T-cell (primary cell): ENCODE measurements around the gene KCTD3. TPM values are rescaled to one million over a fixed set of nuclear protein-coding genes. Genes with fewer than 3 reads are reported as not detected.

Source experiments
- ATAC-seq, 4 experiments: fragments of 200-7000 bp in 3 of 4; fragments of 150-1000 bp in 1 of 4; cut with Tn5 transposase; replicated peaks in 1 of 4; 1 replicate in 3 of 4; 2 replicates in 1 of 4; pipeline ENCODE4 v1.10.0; 2021; ENCODE audit warnings: moderate library complexity in 3 of 4, mild to moderate bottlenecking in 2 of 4, moderate number of reproducible peaks in 1 of 4
- CTCF ChIA-PET, 2 donors: fragments of 300-600 bp; sonication (Branson Sonifier 250); formaldehyde crosslinking; loops; one replicate each; lab custom pipeline; 2022; ENCODE audit warnings: antibody characterized with exemption in 2 of 2; lab: Charles Lee
- POLR2A ChIA-PET, 2 donors: fragments of 300-600 bp; sonication (Branson Sonifier 250); formaldehyde crosslinking; loops; one replicate each; lab custom pipeline; 2022; ENCODE audit warnings: antibody characterized with exemption in 2 of 2; lab: Charles Lee
- DNase-seq, 35 experiments: peaks; one replicate each; pipeline versions ENCODE4 v3.0.0 to v3.0.0-alpha.2; 2013 to 2023
- H3K27ac ChIP-seq: one replicate; pipeline ENCODE4 v1.5.1; 2013; ENCODE audit warnings: low read length
- H3K27me3 ChIP-seq, 2 experiments: replicated peaks in 1 of 2; 1 replicate in 1 of 2; 2 replicates in 1 of 2; pipeline versions ENCODE4 v1.6.1 to v1.7.0; 2013; ENCODE audit warnings: low read length in 1 of 2, mixed read lengths in 1 of 2; ENCODE audit not compliant: control insufficient read depth in 2 of 2, insufficient read depth in 2 of 2; ENCODE audit errors: extremely low read depth in 1 of 2
- H3K36me3 ChIP-seq, 2 donors: 1 replicate in 1 of 2; 2 replicates in 1 of 2; pipeline versions ENCODE4 v1.6.1 to v1.7.0; 2013; ENCODE audit warnings: low read length in 1 of 2; ENCODE audit not compliant: control insufficient read depth in 2 of 2, insufficient read depth in 1 of 2; ENCODE audit errors: extremely low read depth in 1 of 2
- H3K4me1 ChIP-seq, 2 experiments: 1 replicate in 1 of 2; 2 replicates in 1 of 2; pipeline versions ENCODE4 v1.6.1 to v1.7.0; 2013; ENCODE audit warnings: low read length in 2 of 2, mixed read lengths in 1 of 2; ENCODE audit not compliant: insufficient read depth in 2 of 2, control insufficient read depth in 1 of 2; ENCODE audit errors: extremely low read depth in 1 of 2
- H3K4me3 ChIP-seq, 2 donors: 1 replicate in 1 of 2; 2 replicates in 1 of 2; pipeline versions ENCODE4 v1.5.1 to v1.7.0; 2013; ENCODE audit warnings: mild to moderate bottlenecking in 2 of 2, low read length in 1 of 2, moderate library complexity in 1 of 2; ENCODE audit not compliant: control insufficient read depth in 1 of 2; ENCODE audit errors: extremely low read depth in 1 of 2
- H3K9me3 ChIP-seq: 2 replicates; pipeline ENCODE4 v1.7.0; 2013
- H3K27ac Mint-ChIP-seq, 2 donors: one replicate each; pipeline ENCODE4 v1.8.0; 2020 to 2021; ENCODE audit warnings: mild to moderate bottlenecking in 2 of 2, mixed read lengths in 2 of 2
- H3K27me3 Mint-ChIP-seq, 2 donors: one replicate each; pipeline ENCODE4 v1.8.0; 2021 to 2022; ENCODE audit warnings: mixed read lengths in 2 of 2
- H3K36me3 Mint-ChIP-seq: one replicate; pipeline ENCODE4 v1.8.0; 2021; ENCODE audit warnings: mixed read lengths
- H3K4me1 Mint-ChIP-seq, 3 donors: one replicate each; pipeline ENCODE4 v1.8.0; 2020 to 2022; ENCODE audit warnings: mixed read lengths in 3 of 3, mild to moderate bottlenecking in 1 of 3
- H3K4me3 Mint-ChIP-seq, 3 donors: one replicate each; pipeline ENCODE4 v1.8.0; 2020 to 2022; ENCODE audit warnings: mild to moderate bottlenecking in 3 of 3, mixed read lengths in 3 of 3, moderate library complexity in 3 of 3
- H3K9me3 Mint-ChIP-seq, 3 donors: one replicate each; pipeline ENCODE4 v1.8.0; 2020 to 2022; ENCODE audit warnings: mixed read lengths in 3 of 3
- WGBS: methylation state at CpG from one replicate; pipeline ENCODE4 v1.1.5; 2013; ENCODE audit warnings: missing lambda C conversion rate; ENCODE audit not compliant: insufficient coverage; 5-methylcytosine and 5-hydroxymethylcytosine counted together
- total RNA-seq, 35 experiments: library from RNA in 6 of 35; stranded (reverse) in 6 of 35; fragments of 120-200 nt in 1 of 35; gene quantifications; one replicate each; pipeline versions ENCODE4 v1.2.1 to v1.2.4 and lab custom pipeline; 2013 to 2026

The KCTD3 gene
- total RNA-seq, 5 donors from 2014 or later (not counting 1 experiment from before 2014, with no cell fraction given) = 1.9 to 4.2 (median 3.6) TPM

DNA sequence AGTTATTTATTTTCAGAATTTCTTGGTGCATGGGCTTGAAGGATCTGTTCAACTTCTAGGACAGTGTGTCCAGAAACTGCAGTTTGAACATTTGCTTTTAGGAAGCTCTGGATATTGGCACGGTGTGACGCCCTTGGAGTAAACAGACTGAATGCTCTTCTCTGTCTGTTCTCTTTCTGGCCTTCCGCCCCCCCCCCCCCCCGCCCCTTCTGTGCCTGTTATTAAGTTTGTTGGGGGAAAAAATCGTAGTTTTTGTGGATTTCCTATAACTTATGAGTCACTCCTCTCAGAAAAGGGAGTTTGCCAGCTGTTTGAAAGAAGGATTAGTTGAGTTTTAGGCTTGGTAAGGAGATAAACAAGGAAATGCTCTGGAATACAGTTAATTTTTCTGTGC, 1.2 kb downstream of the KCTD3 start:
- peak overlapping the region in 1 of 2 donors; percentile 39 for H3K27ac Mint-ChIP-seq
- no CpG with 5 or more reads among the region's 5 CpGs for WGBS
- ChIA-PET CTCF (no interaction called here), POLR2A (no interaction called here)
- H3K36me3 Mint-ChIP-seq = no peaks in the 10 kb centered on the region
- peaks cover 3 to 20% of the 10 kb centered on the region in 2 donors for H3K27me3 Mint-ChIP-seq
- ATAC-seq (no peak), DNase-seq (peak in 1 of 35 experiments; percentile 3)
- no peaks in the 10 kb centered on the region for H3K9me3 Mint-ChIP-seq
- Histone ChIP-seq H3K27me3 (peaks cover 0 to 18% of the 10 kb centered on the region in 2 experiments), H3K27ac (no peak overlapping the region), H3K4me1 (peaks cover 2 to 11% of the 10 kb centered on the region in 2 experiments), H3K36me3 (no peaks in the 10 kb centered on the region), H3K4me3 (peak overlapping the region; percentile 52 to 85), H3K9me3 (no peaks in the 10 kb centered on the region)
- peak overlapping the region; percentile 86 to 97 (median 86) for H3K4me3 Mint-ChIP-seq
- peaks cover 19 to 36% (median 24%) of the 10 kb centered on the region in 3 donors for H3K4me1 Mint-ChIP-seq

DNA sequence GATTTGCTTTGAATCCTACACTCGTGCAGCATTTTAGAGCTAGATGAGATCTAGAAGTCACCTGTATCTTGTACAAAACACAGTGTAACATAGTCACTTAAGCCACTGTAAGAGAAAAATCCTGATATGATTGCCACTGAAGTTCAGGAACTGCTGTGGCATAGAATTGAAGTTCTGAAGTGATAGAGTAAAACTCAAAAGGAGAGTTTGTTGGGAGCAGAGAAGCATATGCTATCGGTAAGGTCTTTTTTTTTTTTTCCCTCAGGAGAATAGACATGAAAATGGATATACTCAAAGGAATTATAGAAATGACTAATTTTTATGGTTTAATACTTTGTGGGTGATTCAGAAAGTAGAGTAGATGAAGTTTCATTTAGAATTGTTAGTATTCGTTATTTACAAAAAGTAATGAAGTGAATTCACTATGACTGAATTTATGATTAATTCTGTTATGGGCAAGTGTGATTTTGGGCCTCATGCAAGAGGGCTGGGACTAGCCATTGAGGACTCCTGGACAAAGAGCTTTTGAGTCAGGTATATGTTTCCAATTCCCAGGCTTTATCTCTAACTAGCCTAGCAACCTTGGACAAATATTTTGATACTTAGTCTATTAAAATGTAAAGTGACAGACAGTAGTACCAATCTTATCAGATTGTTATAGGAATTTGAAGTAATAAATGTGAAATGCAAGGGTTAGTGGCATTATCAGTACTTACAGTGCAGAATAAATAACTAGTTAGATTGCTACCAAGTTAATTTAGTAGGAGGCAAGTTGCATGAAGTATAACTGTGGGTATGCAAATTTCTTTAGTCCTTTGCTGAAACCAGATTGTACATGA, 3.1 kb downstream of the KCTD3 start:
- H3K9me3 Mint-ChIP-seq = no peaks in the 10 kb centered on the region
- DNase-seq (no peak), ATAC-seq (no peak)
- no peak overlapping the region for H3K27ac Mint-ChIP-seq
- no peaks in the 10 kb centered on the region for H3K36me3 Mint-ChIP-seq
- POLR2A ChIA-PET = no interaction called here
- H3K4me1 ChIP-seq = peaks cover 2 to 11% of the 10 kb centered on the region in 2 experiments
- H3K9me3 ChIP-seq = no peaks in the 10 kb centered on the region
- H3K27ac ChIP-seq = no peak overlapping the region
- peaks cover 19 to 36% (median 24%) of the 10 kb centered on the region in 3 donors for H3K4me1 Mint-ChIP-seq
- CTCF ChIA-PET = no interaction called here
- WGBS = 60% methylated on average over 1 of the region's 3 CpGs
- H3K27me3 ChIP-seq = peaks cover 0 to 18% of the 10 kb centered on the region in 2 experiments
- peaks cover 3 to 20% of the 10 kb centered on the region in 2 donors for H3K27me3 Mint-ChIP-seq
- H3K4me3 Mint-ChIP-seq = no peak overlapping the region
- H3K4me3 ChIP-seq = no peak overlapping the region
- H3K36me3 ChIP-seq = no peaks in the 10 kb centered on the region

DNA sequence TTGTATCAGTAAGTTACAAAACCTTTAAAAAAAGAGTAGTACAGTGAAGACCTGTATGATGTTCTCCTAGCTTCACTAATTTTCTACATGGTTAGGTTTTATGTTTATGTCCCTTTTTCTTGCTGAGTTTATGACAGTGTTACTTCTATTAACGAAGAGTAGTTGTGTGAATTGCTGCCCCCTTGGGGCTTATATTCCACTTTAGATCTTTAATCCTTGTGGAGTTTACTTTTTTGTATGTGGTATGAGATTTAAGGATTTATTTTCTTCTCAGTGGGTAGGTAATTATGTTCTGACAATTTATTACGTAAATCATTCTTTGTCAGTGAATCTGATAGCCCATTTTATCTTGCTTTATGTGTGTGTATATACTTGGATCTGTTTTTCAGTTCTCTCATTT, 14.8 kb downstream of the KCTD3 start:
- peaks cover 24% of the 10 kb centered on the region for H3K36me3 Mint-ChIP-seq
- Histone ChIP-seq H3K27me3 (no peaks in the 10 kb centered on the region), H3K9me3 (no peaks in the 10 kb centered on the region), H3K4me1 (no peaks in the 10 kb centered on the region), H3K4me3 (no peak overlapping the region), H3K36me3 (no peaks in the 10 kb centered on the region), H3K27ac (no peak overlapping the region)
- WGBS = no CpG with 5 or more reads among the region's 2 CpGs
- ChIA-PET POLR2A (no interaction called here), CTCF (no interaction called here)
- H3K27ac Mint-ChIP-seq = no peak overlapping the region
- H3K4me1 Mint-ChIP-seq = no peaks in the 10 kb centered on the region
- no peak overlapping the region for H3K4me3 Mint-ChIP-seq
- ATAC-seq (no peak), DNase-seq (no peak)
- no peaks in the 10 kb centered on the region for H3K27me3 Mint-ChIP-seq
- peaks cover 5 to 8% (median 5%) of the 10 kb centered on the region in 3 donors for H3K9me3 Mint-ChIP-seq

DNA sequence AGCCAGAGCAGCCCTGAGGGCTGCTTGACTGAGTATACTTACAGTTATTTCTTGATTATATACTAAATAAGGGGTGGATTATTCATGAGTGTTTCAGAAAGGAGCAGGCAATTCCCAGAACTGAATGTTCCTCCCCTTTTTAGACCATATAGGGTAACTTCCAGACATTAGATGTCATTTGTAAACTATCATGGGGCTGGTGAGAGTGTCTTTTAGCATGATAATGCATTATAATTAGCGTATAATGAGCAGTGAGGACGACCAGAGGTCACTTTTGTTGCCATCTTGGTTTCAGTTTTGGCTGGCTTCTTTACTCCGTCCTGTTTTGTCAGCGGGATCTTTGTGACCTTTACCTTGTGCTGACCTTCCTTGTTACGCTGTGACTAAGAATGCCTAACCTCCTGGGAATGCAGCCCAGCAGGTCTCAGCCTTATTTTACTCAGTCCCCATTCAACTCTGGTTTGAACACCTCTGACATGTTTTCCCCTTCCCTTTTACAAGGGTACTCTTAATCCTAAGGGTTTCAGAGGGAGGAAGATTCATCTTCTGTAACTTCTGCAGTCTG, 16.2 kb downstream of the KCTD3 start:
- Histone ChIP-seq H3K4me3 (no peak overlapping the region), H3K9me3 (no peaks in the 10 kb centered on the region), H3K4me1 (no peaks in the 10 kb centered on the region), H3K36me3 (no peaks in the 10 kb centered on the region), H3K27ac (no peak overlapping the region), H3K27me3 (no peaks in the 10 kb centered on the region)
- no peak for DNase-seq
- no peak for ATAC-seq
- H3K36me3 Mint-ChIP-seq = peaks cover 24% of the 10 kb centered on the region
- no peak overlapping the region for H3K4me3 Mint-ChIP-seq
- ChIA-PET POLR2A (no interaction called here), CTCF (no interaction called here)
- no peaks in the 10 kb centered on the region for H3K4me1 Mint-ChIP-seq
- WGBS = 85% methylated on average over 3 of the region's 5 CpGs
- no peak overlapping the region for H3K27ac Mint-ChIP-seq
- H3K9me3 Mint-ChIP-seq = peaks cover 5 to 8% (median 5%) of the 10 kb centered on the region in 3 donors
- no peaks in the 10 kb centered on the region for H3K27me3 Mint-ChIP-seq

DNA sequence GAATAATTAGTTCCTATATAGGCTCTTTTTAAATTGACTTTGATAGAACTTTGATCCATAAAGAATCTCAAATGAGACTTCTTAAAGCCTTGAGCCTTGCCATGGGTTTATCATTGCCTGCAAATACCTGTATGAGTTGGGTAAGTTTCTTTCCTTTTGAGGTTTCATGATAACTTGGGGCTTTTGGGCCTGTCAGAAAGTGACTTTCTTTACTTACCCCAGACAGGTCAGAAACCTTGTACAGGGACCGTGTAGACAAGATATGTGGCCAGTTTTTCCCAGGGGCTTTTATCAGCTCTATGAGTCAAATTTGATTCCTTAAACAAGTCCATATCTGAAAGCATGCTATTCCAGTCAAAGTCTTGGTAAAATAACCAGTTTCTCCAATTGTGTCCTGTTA, 17.3 kb downstream of the KCTD3 start:
- Histone ChIP-seq H3K27me3 (no peaks in the 10 kb centered on the region), H3K4me3 (no peak overlapping the region), H3K27ac (no peak overlapping the region), H3K36me3 (no peaks in the 10 kb centered on the region), H3K9me3 (no peaks in the 10 kb centered on the region), H3K4me1 (no peaks in the 10 kb centered on the region)
- WGBS = 90% methylated on average over 1 of the region's 1 CpG
- H3K4me3 Mint-ChIP-seq = no peak overlapping the region
- H3K4me1 Mint-ChIP-seq = no peaks in the 10 kb centered on the region
- peaks cover 5 to 8% (median 5%) of the 10 kb centered on the region in 3 donors for H3K9me3 Mint-ChIP-seq
- no peak for ATAC-seq
- H3K27me3 Mint-ChIP-seq = no peaks in the 10 kb centered on the region
- H3K27ac Mint-ChIP-seq = no peak overlapping the region
- no peak for DNase-seq
- ChIA-PET CTCF (no interaction called here), POLR2A (no interaction called here)
- H3K36me3 Mint-ChIP-seq = peaks cover 24% of the 10 kb centered on the region

DNA sequence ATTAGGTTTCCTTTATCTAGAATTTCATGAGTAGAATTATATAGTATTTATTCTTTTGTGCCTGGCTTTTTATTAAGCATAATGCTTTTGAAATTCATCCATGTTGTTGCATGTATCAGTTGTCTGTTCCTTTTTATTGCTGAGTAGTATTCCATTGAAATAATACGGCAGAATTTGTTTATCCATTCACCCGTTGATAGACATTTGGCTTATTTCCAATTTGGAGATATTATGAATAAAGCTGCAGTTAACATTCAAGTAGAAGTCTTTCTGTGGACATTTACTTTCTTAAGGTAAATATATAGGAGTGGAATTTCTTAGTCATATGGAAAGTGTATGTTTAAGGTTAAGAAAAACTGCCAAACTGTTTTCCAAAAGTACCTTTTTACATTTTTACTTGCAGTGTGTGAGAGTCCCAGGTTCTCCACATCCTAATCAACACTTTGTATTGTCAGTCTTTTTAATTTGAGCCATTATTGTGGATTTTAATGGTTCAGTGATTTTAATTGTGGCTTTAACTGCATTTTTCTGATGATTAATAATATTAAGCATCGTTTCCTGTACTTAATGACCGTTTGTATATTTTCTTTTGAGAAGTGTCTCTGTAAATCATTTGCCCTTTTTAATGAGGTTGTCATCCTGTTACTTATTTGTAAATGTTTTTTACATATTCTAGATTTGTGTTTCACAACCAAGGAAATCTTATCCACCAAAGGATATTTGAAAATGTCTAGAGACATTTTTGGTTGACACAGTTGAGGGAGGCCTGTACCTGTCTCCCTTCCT, 22.7 kb downstream of the KCTD3 start:
- POLR2A ChIA-PET = no interaction called here
- peaks cover 16% of the 10 kb centered on the region for H3K36me3 Mint-ChIP-seq
- Histone ChIP-seq H3K36me3 (no peaks in the 10 kb centered on the region), H3K9me3 (no peaks in the 10 kb centered on the region), H3K4me1 (no peaks in the 10 kb centered on the region), H3K27ac (no peak overlapping the region), H3K27me3 (no peaks in the 10 kb centered on the region), H3K4me3 (no peak overlapping the region)
- ATAC-seq (no peak), DNase-seq (no peak)
- no peaks in the 10 kb centered on the region for H3K27me3 Mint-ChIP-seq
- no CpG with 5 or more reads among the region's 4 CpGs for WGBS
- H3K4me1 Mint-ChIP-seq = no peaks in the 10 kb centered on the region
- H3K4me3 Mint-ChIP-seq = no peak overlapping the region
- no peak overlapping the region for H3K27ac Mint-ChIP-seq
- peaks cover 6 to 11% (median 6%) of the 10 kb centered on the region in 3 donors for H3K9me3 Mint-ChIP-seq
- CTCF ChIA-PET = no interaction called here
